Endodermal cell (in vitro differentiated cells): ENCODE results near the gene ESRRA. TPM values are rescaled to one million over a fixed set of nuclear protein-coding genes. Genes with fewer than 3 reads are reported as not detected.
A peak's percentile ranks its signal among the peaks of the same experiment; 100 is the strongest.

Experiments used
- DNase-seq: peaks from one replicate; pipeline ENCODE4 v3.0.0-alpha.2; 2017
- H3K27ac ChIP-seq: 2 replicates; pipeline ENCODE4 v1.5.1; 2013; ENCODE audit warnings: mild to moderate bottlenecking, low read depth, low read length, moderate library complexity
- H3K27me3 ChIP-seq: 2 replicates; pipeline ENCODE4 v1.6.1; 2013; ENCODE audit warnings: mild to moderate bottlenecking, low read length, moderate library complexity; ENCODE audit not compliant: insufficient read depth, control insufficient read depth, poor library complexity, severe bottlenecking
- H3K36me3 ChIP-seq: 2 replicates; pipeline ENCODE4 v1.7.0; 2013; ENCODE audit warnings: mild to moderate bottlenecking, low read length, moderate library complexity; ENCODE audit not compliant: control insufficient read depth, insufficient read depth
- H3K4me1 ChIP-seq: one replicate; pipeline ENCODE4 v1.7.0; 2013; ENCODE audit warnings: low read length; ENCODE audit not compliant: control insufficient read depth, insufficient read depth
- H3K4me3 ChIP-seq: 2 replicates; pipeline ENCODE4 v1.5.1; 2013; ENCODE audit warnings: mild to moderate bottlenecking, low read length, moderate library complexity
- H3K9ac ChIP-seq: 2 replicates; pipeline ENCODE4 v1.6.1; 2013; ENCODE audit warnings: mild to moderate bottlenecking, low read length, moderate library complexity; ENCODE audit not compliant: poor library complexity, severe bottlenecking; ENCODE audit errors: extremely low read depth
- H3K9me3 ChIP-seq: 2 replicates; pipeline ENCODE4 v1.6.1; 2013; ENCODE audit warnings: mild to moderate bottlenecking, low read length, moderate library complexity; ENCODE audit not compliant: control insufficient read depth
- H3K27ac Mint-ChIP-seq: 2 replicates; pipeline ENCODE4 v1.8.0; 2020; ENCODE audit warnings: mixed read lengths
- H3K27me3 Mint-ChIP-seq: 2 replicates; pipeline ENCODE4 v1.8.0; 2021; ENCODE audit warnings: mild to moderate bottlenecking, mixed read lengths; ENCODE audit not compliant: insufficient read depth
- H3K36me3 Mint-ChIP-seq: 2 replicates; pipeline ENCODE4 v1.8.0; 2020; ENCODE audit warnings: low read depth, mixed read lengths
- H3K4me1 Mint-ChIP-seq: 2 replicates; pipeline ENCODE4 v1.8.0; 2020; ENCODE audit warnings: mixed read lengths
- H3K4me3 Mint-ChIP-seq: 2 replicates; pipeline ENCODE4 v1.8.0; 2020; ENCODE audit warnings: mild to moderate bottlenecking, moderate library complexity, mixed read lengths
- H3K9me3 Mint-ChIP-seq: 2 replicates; pipeline ENCODE4 v1.8.0; 2020; ENCODE audit warnings: mild to moderate bottlenecking, mixed read lengths
- CTCF ChIP-seq: fragments of 200-600 bp; sonication (generic); conservative IDR thresholded peaks from 2 replicates; pipeline ENCODE4 v1.5.0; 2021; ENCODE audit warnings: antibody characterized with exemption, mild to moderate bottlenecking
- WGBS, 2 experiments: methylation state at CpG; one replicate each; pipeline versions ENCODE4 v1.1.5 to v1.1.7; 2013; ENCODE audit warnings: missing lambda C conversion rate in 2 of 2, mixed read lengths in 1 of 2; ENCODE audit not compliant: insufficient coverage in 1 of 2, insufficient read length in 1 of 2; 5-methylcytosine and 5-hydroxymethylcytosine counted together
- total RNA-seq, 2 donors: library from RNA; stranded (reverse); fragmentation: NEBNext Ultra II Directional in 1 of 2; extraction: Animal tissue kit (Norgen Biotek cat#: 25700) in 1 of 2; gene quantifications; 2 replicates in 1 of 2; 3 replicates in 1 of 2; pipeline ENCODE4 v1.2.1, GENCODE V29; 2021

The ESRRA gene
- total RNA-seq, 2 donors from 2014 or later: 22.8 to 34.5 TPM

GRCh38 chr11:64261556-64262080 is 43.7 kb upstream of the ESRRA start:
- no peaks in the 10 kb centered on the region for H3K9me3 ChIP-seq
- no peaks in the 10 kb centered on the region for H3K27me3 ChIP-seq
- H3K4me1 ChIP-seq: no peaks in the 10 kb centered on the region
- H3K27ac Mint-ChIP-seq: no peak overlapping the region
- H3K9me3 Mint-ChIP-seq: no peaks in the 10 kb centered on the region
- no peak overlapping the region for H3K9ac ChIP-seq
- H3K27me3 Mint-ChIP-seq: no peaks in the 10 kb centered on the region
- WGBS, 2 experiments: 94 to 99% methylated on average over 12 to 18 of the region's 18 CpGs
- no peak overlapping the region for H3K27ac ChIP-seq
- H3K4me3 Mint-ChIP-seq: no peak overlapping the region
- peaks cover 58% of the 10 kb centered on the region for H3K36me3 Mint-ChIP-seq
- DNase-seq: no peak
- H3K36me3 ChIP-seq: peaks cover 57% of the 10 kb centered on the region
- no peaks in the 10 kb centered on the region for H3K4me1 Mint-ChIP-seq
- no peak for TF ChIP-seq CTCF
- H3K4me3 ChIP-seq: no peak overlapping the region

DNA sequence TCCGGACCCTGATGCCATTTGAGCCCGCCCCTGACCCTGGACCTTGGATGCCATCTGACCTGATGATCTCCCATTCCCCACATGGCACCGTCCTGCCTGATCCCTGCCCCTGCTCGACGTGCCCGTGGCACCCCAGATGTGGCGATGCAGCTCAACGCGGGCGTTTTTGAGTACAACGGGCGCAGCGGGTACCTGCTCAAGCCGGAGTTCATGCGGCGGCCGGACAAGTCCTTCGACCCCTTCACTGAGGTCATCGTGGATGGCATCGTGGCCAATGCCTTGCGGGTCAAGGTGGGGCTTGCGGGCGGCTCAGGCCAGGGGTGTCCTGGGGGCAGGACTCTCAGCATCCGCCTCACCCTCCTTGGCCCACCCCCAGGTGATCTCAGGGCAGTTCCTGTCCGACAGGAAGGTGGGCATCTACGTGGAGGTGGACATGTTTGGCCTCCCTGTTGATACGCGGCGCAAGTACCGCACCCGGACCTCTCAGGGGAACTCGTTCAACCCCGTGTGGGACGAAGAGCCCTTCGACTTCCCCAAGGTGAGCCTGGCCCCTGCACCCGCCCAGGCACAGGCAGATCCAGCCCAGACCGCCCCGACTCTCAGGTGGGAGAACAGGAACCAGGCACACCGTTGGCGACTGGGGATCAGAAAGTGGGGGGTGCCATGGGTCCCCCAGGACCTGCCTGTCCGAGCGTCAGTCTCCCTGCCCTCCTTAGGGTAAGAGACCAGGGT is 42.9 kb upstream of the ESRRA start:
- Histone ChIP-seq H3K9me3 (no peaks in the 10 kb centered on the region), H3K9ac (no peak overlapping the region), H3K36me3 (peaks cover 56% of the 10 kb centered on the region), H3K27me3 (no peaks in the 10 kb centered on the region), H3K27ac (no peak overlapping the region), H3K4me3 (no peak overlapping the region), H3K4me1 (no peaks in the 10 kb centered on the region)
- Mint-ChIP-seq H3K4me3 (no peak overlapping the region), H3K36me3 (peaks cover 59% of the 10 kb centered on the region), H3K27ac (no peak overlapping the region), H3K4me1 (no peaks in the 10 kb centered on the region), H3K9me3 (no peaks in the 10 kb centered on the region), H3K27me3 (no peaks in the 10 kb centered on the region)
- WGBS, 2 experiments: 94 to 97% methylated on average over 36 to 42 of the region's 42 CpGs
- TF ChIP-seq CTCF: no peak
- DNase-seq: no peak

DNA sequence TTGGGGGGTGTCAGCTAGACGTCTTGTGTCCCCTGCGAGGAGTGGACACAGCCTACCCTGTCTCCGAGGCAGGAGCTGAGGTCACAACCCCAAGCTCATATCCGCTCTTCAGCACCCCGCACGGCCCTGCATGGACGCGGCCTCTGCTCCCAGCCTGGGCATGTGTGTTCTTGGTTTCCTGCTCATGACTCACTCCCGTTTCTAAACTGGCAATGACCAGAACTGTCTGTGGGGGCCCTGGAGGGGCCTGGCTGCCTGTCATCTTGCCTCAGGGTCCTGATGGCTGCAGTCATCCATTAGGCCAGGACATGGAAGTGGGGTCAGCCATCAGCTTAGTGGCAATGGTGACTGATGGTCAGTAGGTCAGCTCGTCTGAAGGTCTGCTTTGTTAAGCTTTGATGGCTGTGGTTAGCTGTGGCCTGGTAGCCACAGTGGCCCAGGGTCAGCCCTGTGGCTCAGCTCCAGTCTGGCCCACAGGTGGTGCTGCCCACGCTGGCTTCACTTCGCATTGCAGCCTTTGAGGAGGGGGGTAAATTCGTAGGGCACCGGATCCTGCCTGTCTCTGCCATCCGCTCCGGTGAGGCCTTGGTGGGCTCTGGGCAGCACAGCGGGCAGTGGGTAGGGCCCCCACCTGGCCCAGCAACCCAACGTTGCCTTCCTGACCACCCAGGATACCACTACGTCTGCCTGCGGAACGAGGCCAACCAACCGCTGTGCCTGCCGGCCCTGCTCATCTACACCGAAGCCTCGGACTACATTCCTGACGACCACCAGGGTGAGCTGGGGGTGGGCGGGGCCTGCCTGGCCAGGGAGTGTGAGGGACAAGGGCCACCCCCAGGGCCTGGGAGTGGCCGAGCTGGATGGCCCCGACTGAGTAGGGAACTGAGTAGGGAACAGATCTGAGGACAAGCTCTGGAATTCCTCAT is 42.0 kb upstream of the ESRRA start:
- peaks cover 4% of the 10 kb centered on the region for H3K4me1 Mint-ChIP-seq
- 86 to 87% methylated on average over 19 to 29 of the region's 29 CpGs for WGBS, 2 experiments
- Histone ChIP-seq H3K9ac (no peak overlapping the region), H3K4me1 (no peaks in the 10 kb centered on the region), H3K27ac (no peak overlapping the region), H3K9me3 (no peaks in the 10 kb centered on the region), H3K4me3 (no peak overlapping the region), H3K36me3 (peaks cover 53% of the 10 kb centered on the region), H3K27me3 (no peaks in the 10 kb centered on the region)
- peak; percentile 76 for DNase-seq
- peak overlapping the region; percentile 30 for H3K27ac Mint-ChIP-seq
- no peaks in the 10 kb centered on the region for H3K27me3 Mint-ChIP-seq
- TF ChIP-seq CTCF: peak; percentile 37
- no peaks in the 10 kb centered on the region for H3K9me3 Mint-ChIP-seq
- H3K36me3 Mint-ChIP-seq: peaks cover 56% of the 10 kb centered on the region
- no peak overlapping the region for H3K4me3 Mint-ChIP-seq
